Measurements from ENCODE around the gene DISC1.

DNA sequence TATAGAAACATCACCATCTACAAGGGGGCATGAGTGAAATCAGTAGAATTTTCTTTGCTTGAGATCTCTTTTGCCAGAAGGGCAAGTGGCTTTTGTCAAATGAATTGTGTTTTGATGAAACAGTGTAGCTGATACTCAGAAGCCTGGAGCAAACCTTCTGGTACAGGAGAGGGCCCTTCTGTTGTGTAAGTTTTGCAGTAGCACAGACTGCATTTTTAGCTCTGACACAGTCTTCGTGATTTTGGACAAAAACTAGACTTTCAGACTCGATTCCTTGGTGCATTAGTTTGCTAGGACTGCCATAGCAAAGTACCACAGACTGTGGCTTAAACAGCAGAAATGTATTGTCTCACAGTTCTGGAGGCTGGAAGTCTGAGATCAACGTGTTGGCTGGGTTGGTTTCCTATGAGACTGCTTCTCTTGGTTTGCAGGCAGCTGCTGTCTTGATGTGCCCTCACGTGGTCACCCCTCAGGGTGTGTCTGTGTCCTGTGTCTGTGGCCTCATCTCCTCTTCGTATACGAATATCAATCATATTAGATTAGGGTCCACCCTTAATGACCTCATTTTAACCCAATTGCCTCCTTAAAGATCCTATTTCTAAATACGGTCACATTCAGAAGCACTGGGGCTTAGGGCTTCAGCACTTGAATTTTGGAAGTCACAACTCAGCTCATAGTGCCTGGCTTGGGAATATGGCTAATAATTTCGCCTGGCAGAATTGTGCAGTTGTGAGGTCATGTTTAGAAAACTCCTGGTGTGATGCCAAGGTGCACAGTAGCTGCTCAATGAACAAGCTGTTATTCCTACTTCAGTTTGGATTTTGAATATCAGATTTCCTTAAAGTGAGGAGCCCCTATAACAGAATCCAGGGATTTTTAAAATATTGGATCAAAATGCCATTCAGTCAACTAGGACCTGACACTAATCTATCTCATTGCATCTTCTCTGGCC is 21.2 kb upstream of the DISC1 start:
- TF ChIP-seq, protein P1, sequence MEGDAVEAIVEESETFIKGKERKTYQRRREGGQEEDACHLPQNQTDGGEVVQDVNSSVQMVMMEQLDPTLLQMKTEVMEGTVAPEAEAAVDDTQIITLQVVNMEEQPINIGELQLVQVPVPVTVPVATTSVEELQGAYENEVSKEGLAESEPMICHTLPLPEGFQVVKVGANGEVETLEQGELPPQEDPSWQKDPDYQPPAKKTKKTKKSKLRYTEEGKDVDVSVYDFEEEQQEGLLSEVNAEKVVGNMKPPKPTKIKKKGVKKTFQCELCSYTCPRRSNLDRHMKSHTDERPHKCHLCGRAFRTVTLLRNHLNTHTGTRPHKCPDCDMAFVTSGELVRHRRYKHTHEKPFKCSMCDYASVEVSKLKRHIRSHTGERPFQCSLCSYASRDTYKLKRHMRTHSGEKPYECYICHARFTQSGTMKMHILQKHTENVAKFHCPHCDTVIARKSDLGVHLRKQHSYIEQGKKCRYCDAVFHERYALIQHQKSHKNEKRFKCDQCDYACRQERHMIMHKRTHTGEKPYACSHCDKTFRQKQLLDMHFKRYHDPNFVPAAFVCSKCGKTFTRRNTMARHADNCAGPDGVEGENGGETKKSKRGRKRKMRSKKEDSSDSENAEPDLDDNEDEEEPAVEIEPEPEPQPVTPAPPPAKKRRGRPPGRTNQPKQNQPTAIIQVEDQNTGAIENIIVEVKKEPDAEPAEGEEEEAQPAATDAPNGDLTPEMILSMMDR (IDR thresholded peaks at IDR 0.05; ENCODE audit: low read length) = no peak
- TF ChIP-seq EZH2 (IDR thresholded peaks at IDR 0.05; ENCODE audit: borderline replicate concordance, low read length) = no peak

All from OCI-LY1 (cell line).